ENCODE data around the gene FBXL14. TPM values are rescaled to one million over a fixed set of nuclear protein-coding genes. Genes with fewer than 3 reads are reported as not detected.

FBXL14 gene
- total and polyA plus RNA-seq, 9 of the 15 experiments (the other 6 are each of a cell fraction or from before 2014, with no cell fraction given), result 0.13 to 9.8 (median 3.3) TPM

DNA sequence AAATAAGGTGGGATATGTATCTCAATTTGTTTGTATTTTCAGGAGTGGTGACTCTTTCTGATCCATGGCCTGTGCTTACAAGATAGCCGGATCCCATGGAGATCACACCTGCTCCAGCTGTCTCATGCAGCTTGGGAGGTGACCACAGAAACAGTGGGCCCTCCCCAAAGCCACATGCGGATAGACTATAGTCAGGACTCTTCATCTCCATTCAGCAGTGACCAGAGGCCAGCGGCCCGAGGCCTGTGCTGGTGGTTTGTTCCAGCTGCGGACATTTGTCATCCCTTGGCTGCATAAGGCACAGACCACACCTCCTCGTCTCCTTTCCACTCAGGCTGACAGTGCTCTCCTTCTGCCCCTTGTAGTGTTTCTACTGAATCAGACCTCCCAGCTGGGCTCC, 20.0 kb upstream of the FBXL14 start (continued):
- TF ChIP-seq, protein P1, sequence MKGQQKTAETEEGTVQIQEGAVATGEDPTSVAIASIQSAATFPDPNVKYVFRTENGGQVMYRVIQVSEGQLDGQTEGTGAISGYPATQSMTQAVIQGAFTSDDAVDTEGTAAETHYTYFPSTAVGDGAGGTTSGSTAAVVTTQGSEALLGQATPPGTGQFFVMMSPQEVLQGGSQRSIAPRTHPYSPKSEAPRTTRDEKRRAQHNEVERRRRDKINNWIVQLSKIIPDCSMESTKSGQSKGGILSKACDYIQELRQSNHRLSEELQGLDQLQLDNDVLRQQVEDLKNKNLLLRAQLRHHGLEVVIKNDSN (CRISPR knock-in tag; IDR thresholded peaks at IDR 0.05), result no peak
- TF ChIP-seq NCOA2 (IDR thresholded peaks at IDR 0.05; ENCODE audit: partially characterized antibody in 2 of 2) (no peak), ZC3H4 (CRISPR knock-in tag; IDR thresholded peaks at IDR 0.05; ENCODE audit: borderline replicate concordance) (no peak), ARNT (IDR thresholded peaks at IDR 0.05) (no peak), FOXJ3 (CRISPR knock-in tag; IDR thresholded peaks at IDR 0.05) (no peak), MXI1 (IDR thresholded peaks at IDR 0.05; ENCODE audit: low read depth, low read length) (no peak), ZKSCAN1 (IDR thresholded peaks at IDR 0.05; ENCODE audit: low read depth, low read length) (no peak), ARID1B (IDR thresholded peaks at IDR 0.05) (peak; percentile 53; the same call in 1 of the 2 replicates), ZKSCAN8 (CRISPR knock-in tag; IDR thresholded peaks at IDR 0.05) (no peak), ZNF140 (CRISPR knock-in tag; IDR thresholded peaks at IDR 0.05) (no peak), TEAD4 (IDR thresholded peaks at IDR 0.05; ENCODE audit: low read length) (peak; percentile 61), TEAD4 (CRISPR knock-in tag; IDR thresholded peaks at IDR 0.05; ENCODE audit: borderline replicate concordance) (no peak), ZBTB17 (CRISPR knock-in tag; IDR thresholded peaks at IDR 0.05) (no peak), ZNF589 (CRISPR knock-in tag; IDR thresholded peaks at IDR 0.05; ENCODE audit: low read depth) (peak; percentile 38; the same call in 1 of the 2 replicates), NCOA4 (IDR thresholded peaks at IDR 0.05; ENCODE audit: partially characterized antibody) (no peak), KLF16 (IDR thresholded peaks at IDR 0.05) (0 out of 2 replicates have a peak, but pooled peaks have one; percentile 34), ELF1 (tag; IDR thresholded peaks at IDR 0.05) (no peak), LCOR (CRISPR knock-in tag; IDR thresholded peaks at IDR 0.05) (no peak), HDAC2 (IDR thresholded peaks at IDR 0.05) (no peak)
- TF ChIP-seq, protein P2, sequence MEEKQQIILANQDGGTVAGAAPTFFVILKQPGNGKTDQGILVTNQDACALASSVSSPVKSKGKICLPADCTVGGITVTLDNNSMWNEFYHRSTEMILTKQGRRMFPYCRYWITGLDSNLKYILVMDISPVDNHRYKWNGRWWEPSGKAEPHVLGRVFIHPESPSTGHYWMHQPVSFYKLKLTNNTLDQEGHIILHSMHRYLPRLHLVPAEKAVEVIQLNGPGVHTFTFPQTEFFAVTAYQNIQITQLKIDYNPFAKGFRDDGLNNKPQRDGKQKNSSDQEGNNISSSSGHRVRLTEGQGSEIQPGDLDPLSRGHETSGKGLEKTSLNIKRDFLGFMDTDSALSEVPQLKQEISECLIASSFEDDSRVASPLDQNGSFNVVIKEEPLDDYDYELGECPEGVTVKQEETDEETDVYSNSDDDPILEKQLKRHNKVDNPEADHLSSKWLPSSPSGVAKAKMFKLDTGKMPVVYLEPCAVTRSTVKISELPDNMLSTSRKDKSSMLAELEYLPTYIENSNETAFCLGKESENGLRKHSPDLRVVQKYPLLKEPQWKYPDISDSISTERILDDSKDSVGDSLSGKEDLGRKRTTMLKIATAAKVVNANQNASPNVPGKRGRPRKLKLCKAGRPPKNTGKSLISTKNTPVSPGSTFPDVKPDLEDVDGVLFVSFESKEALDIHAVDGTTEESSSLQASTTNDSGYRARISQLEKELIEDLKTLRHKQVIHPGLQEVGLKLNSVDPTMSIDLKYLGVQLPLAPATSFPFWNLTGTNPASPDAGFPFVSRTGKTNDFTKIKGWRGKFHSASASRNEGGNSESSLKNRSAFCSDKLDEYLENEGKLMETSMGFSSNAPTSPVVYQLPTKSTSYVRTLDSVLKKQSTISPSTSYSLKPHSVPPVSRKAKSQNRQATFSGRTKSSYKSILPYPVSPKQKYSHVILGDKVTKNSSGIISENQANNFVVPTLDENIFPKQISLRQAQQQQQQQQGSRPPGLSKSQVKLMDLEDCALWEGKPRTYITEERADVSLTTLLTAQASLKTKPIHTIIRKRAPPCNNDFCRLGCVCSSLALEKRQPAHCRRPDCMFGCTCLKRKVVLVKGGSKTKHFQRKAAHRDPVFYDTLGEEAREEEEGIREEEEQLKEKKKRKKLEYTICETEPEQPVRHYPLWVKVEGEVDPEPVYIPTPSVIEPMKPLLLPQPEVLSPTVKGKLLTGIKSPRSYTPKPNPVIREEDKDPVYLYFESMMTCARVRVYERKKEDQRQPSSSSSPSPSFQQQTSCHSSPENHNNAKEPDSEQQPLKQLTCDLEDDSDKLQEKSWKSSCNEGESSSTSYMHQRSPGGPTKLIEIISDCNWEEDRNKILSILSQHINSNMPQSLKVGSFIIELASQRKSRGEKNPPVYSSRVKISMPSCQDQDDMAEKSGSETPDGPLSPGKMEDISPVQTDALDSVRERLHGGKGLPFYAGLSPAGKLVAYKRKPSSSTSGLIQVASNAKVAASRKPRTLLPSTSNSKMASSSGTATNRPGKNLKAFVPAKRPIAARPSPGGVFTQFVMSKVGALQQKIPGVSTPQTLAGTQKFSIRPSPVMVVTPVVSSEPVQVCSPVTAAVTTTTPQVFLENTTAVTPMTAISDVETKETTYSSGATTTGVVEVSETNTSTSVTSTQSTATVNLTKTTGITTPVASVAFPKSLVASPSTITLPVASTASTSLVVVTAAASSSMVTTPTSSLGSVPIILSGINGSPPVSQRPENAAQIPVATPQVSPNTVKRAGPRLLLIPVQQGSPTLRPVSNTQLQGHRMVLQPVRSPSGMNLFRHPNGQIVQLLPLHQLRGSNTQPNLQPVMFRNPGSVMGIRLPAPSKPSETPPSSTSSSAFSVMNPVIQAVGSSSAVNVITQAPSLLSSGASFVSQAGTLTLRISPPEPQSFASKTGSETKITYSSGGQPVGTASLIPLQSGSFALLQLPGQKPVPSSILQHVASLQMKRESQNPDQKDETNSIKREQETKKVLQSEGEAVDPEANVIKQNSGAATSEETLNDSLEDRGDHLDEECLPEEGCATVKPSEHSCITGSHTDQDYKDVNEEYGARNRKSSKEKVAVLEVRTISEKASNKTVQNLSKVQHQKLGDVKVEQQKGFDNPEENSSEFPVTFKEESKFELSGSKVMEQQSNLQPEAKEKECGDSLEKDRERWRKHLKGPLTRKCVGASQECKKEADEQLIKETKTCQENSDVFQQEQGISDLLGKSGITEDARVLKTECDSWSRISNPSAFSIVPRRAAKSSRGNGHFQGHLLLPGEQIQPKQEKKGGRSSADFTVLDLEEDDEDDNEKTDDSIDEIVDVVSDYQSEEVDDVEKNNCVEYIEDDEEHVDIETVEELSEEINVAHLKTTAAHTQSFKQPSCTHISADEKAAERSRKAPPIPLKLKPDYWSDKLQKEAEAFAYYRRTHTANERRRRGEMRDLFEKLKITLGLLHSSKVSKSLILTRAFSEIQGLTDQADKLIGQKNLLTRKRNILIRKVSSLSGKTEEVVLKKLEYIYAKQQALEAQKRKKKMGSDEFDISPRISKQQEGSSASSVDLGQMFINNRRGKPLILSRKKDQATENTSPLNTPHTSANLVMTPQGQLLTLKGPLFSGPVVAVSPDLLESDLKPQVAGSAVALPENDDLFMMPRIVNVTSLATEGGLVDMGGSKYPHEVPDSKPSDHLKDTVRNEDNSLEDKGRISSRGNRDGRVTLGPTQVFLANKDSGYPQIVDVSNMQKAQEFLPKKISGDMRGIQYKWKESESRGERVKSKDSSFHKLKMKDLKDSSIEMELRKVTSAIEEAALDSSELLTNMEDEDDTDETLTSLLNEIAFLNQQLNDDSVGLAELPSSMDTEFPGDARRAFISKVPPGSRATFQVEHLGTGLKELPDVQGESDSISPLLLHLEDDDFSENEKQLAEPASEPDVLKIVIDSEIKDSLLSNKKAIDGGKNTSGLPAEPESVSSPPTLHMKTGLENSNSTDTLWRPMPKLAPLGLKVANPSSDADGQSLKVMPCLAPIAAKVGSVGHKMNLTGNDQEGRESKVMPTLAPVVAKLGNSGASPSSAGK (IDR thresholded peaks at IDR 0.05), result peak; percentile 37; the same call in 1 of the 2 replicates
